Esophagus squamous epithelium (tissue), 4 donors: ENCODE measurements around the gene COL18A1.

Experiments
- CTCF ChIP-seq, 6 experiments: fragments of 450-650 bp in 4 of 6; fragments of 200-600 bp in 2 of 6; sonication (generic) in 2 of 6; IDR thresholded peaks; one replicate each; pipeline ENCODE4 v1.5.1; 2016 to 2019; ENCODE audit warnings: antibody characterized with exemption in 6 of 6, mild to moderate bottlenecking in 4 of 6, moderate library complexity in 4 of 6
- POLR2A ChIP-seq, 4 donors: fragments of 450-650 bp; IDR thresholded peaks; one replicate each; pipeline ENCODE4 v1.6.1; 2017; ENCODE audit warnings: antibody characterized with exemption in 4 of 4, mild to moderate bottlenecking in 4 of 4, moderate library complexity in 3 of 4

GRCh38 chr21:45556645-45557615, 152.0 kb downstream of the COL18A1 start:
- TF ChIP-seq POLR2A (IDR thresholded peaks at IDR 0.05), result no peak
- no peak for TF ChIP-seq CTCF (IDR thresholded peaks at IDR 0.05)
